C4-2B (cell line): ENCODE results near the gene NFX1.

Experiments
- H3K27ac ChIP-seq: fragments of 450-650 bp; 2 replicates; pipeline ENCODE4 v1.5.1; 2017
- CTCF ChIP-seq: fragments of 450-650 bp; conservative IDR thresholded peaks from 2 replicates; pipeline ENCODE4 v1.5.1; 2017; ENCODE audit warnings: mild to moderate bottlenecking
- ZFX ChIP-seq: fragments of 450-650 bp; IDR thresholded peaks from 2 replicates; pipeline ENCODE4 v1.6.1; 2017

Gene NFX1

GRCh38 chr9:33374634-33375237 lies 84.4 kb downstream of the NFX1 start:
- H3K27ac ChIP-seq: peak overlapping the region; percentile 42
- TF ChIP-seq CTCF: peak; percentile 96
- TF ChIP-seq ZFX: no peak

GRCh38 chr9:33375238-33375840 lies 85.0 kb downstream of the NFX1 start:
- no peak for TF ChIP-seq ZFX
- peak; percentile 76 for TF ChIP-seq CTCF
- H3K27ac ChIP-seq: no peak overlapping the region

GRCh38 chr9:33375841-33376321 lies 85.6 kb downstream of the NFX1 start:
- no peak overlapping the region for H3K27ac ChIP-seq

GRCh38 chr9:33377089-33377715 lies 86.9 kb downstream of the NFX1 start:
- TF ChIP-seq ZFX (no peak), CTCF (no peak)

More at GRCh38 chr9:33375841-33376321, 85.6 kb downstream of the NFX1 start:
- TF ChIP-seq CTCF (no peak), ZFX (no peak)

GRCh38 chr9:33378121-33378795 lies 87.9 kb downstream of the NFX1 start:
- no peak for TF ChIP-seq ZFX
- TF ChIP-seq CTCF: no peak
- no peak overlapping the region for H3K27ac ChIP-seq

More at GRCh38 chr9:33377089-33377715, 86.9 kb downstream of the NFX1 start:
- H3K27ac ChIP-seq: no peak overlapping the region

GRCh38 chr9:33379666-33380389 lies 89.5 kb downstream of the NFX1 start:
- no peak overlapping the region for H3K27ac ChIP-seq
- no peak for TF ChIP-seq CTCF
- TF ChIP-seq ZFX: no peak
